GM21526 (cell line): ENCODE measurements around the gene TMEM14C.
A peak's percentile ranks its signal among the peaks of the same experiment; 100 is the strongest.

ENCODE experiments used
- ATAC-seq: cut with Tn5 transposase; IDR thresholded peaks from one replicate; pipeline ENCODE4 v1.9.1; 2021; ENCODE audit warnings: moderate library complexity; ENCODE audit not compliant: unreplicated experiment, low FRiP score

TMEM14C gene

DNA sequence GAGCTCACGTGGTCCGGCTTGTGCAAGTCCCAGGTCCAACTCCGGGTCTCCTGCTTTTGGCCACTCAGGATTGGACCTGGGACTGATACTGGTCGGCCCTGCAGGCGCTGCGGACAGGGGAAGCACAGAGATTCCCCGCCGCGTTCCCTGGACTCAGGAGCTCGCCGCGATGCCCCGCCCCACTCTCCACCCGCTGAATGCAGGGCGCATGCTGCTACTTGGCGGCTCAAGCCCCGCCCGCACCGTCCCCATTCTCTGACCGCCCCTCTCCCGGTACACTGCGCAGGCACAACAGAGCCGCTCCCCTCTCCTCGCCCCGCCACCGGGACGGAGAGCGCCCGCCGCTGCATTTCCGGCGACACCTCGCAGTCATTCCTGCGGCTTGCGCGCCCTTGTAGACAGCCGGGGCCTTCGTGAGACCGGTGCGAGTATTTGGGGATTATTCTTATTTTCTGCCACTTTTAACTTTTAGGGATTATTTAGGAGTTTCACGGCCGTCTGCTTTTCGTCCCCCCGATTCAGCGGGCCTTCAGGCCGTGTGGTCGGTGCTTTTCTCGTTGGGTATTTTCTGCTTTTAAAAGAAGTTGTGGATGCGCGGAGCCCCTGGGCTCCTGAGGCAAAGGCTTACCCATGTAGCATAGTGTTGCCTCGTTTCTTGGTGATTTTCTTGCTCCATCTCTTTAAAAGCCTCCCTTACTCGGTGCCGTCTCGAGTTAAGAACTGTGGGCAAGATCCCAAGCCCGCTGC is at the start of gene TMEM14C:
TSS of gene TMEM14C (plus strand) at position 251 of the 747 bp plus-strand sequence. CDS start 1,544 bp downstream, outside the sequence.
- peak; percentile 96 for ATAC-seq

DNA sequence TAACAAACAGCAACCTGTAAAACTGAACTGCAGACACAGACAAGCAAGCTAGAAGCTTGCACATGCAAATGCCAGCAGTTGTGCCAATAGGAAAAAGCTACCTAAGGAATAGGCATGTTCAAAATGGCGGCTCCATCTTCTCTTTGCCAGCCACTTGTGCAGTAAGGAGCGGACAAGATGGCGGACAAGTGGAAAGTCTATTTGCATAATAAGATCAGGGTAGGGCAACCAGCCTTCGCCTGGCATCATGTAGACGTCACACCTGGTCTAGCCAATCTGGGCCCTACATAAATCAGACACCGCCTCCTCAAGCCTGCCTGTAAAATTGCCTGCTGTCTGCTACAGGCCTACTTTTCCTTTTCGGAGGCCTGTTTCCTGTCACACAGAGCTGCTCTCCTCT is 46.5 kb upstream of the TMEM14C start:
- ATAC-seq = no peak

DNA sequence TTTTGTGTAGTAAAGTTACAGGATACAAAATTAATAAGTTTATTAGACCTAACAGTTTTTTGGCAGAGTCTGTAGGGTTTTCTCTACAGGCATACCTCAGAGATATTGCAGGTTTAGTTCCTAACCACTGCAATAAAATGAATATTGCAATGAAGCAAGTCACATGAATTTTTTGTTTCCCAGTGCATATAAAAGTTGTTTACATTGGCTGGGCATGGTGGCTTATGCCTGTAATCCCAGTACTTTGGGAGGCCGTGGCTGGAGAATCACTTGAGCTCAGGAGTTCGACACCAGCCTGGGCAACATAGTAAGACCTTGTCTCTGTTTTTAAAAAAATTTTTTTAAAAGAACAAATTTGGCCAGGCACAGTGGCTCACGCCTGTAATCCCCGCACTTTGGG is 44.4 kb upstream of the TMEM14C start:
- no peak for ATAC-seq

DNA sequence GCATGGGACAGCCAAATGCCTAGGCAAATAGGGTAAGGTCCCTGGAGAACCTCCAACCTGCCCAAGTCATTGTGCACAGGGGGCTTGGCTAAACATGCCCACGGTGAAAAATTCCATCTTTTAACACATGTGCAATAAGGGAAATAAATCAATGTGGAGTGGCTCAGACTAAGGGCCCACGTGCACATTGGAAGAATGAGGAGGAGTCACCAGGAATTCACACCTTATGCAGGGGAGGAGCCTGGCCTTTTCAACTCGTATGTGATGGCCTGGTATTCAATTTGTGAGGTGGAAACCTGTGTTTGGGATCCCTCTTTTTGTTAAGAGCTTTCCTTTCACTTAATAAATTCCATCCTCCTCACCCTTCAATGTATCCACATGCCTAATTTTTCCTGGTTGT is 41.1 kb upstream of the TMEM14C start:
- no peak for ATAC-seq

DNA sequence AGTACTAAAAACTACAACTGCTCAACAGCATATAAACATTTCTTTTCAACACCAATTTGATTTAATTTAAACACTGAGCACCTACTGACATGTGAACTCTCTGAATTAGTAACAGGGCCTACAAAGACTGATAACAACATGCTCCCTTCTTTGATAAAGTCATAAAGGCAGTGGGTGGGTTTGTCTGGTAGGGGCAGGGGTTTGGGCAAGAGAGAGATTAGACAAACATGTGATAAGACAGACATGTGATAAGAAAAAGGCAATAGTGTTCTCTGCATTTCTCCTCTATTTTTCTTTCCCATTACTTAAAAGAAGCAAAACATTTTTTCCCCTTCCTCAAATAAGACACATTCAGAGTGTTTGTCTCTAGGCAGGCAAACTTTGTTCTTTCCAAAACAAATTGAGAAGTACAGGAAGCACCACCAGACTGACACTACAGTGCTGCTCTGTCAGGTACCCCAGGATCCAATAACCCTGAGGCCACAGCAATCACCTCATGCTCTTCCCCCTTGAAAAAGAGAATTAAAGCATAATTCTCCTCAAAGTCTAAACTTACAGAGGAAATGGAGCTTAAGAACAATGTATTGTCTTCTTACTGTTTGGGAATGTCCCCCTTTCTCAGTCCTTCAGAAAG is 40.4 kb upstream of the TMEM14C start:
- ATAC-seq = no peak

DNA sequence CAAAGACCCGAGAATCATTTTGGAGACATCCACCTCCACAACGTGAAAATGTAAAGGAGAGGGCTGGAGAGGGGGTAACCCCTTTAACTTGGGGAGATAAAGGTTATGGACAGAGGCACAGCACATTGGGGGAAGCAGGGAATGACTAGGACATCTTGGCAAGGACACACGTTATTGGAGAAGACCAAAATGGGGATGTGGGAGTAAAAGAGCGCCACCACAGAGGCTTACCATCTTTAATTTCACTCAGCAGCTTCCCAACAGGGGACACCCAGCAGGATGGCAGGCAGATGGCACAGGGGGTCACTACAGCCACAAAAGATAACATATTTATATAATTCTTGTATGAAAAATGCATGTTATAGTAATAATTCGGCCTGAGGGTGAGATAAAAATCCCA is 38.3 kb upstream of the TMEM14C start:
- ATAC-seq = no peak

DNA sequence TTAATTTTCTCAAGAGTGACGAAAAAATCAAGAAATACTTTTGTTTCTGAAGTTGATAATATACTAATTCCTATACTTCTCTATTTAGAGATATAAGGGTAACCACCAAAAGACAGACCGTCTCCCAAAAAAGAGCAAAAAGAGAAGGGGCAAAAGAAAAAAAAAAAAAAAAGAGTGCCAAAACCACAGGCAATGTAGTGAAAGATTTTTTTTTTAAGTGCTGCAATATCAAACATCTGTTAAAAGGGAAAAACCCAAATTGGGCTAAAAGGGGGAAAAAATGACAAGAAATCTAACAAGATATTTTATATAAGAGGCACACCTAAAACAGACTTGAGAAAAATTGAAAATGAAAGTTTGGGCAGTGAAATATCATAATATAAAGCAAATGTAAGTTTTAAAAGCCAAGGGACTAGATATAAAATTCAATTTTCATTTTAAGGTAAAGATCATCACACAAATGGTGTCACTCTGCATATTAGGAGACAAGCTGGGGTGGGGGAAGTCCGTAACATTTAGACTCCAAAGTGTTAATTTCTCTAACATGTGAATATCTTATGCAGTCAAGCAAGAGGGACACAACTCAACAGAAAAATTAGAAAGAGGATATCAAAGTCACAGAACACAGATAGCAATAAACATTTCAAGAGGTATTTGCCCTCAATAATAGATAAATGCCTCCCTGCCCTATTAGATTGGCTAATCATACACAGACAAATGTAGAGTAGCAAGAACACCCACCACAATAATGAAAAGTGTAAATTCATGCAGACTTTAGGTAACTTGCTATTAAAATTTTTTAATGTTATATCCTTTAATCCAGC is 37.6 kb upstream of the TMEM14C start:
- no peak for ATAC-seq

DNA sequence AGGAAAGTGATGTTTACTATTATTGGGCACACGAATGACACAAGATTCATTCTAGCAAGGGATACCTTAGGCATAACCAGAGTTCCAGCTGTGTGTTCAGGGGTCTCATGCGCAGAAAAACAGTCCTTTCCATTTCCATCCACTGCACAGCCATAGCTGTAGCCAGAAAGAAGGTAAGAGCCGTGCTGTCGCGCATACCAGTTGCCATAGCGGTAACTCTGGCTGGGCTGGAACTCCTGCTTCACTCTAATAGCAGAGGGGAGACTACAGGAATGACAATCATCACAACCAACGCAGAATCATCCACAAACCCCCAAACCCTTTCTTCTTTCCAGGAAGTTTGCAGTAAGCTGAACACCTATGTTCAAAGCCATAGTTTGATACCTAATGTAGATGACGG is 36.0 kb upstream of the TMEM14C start:
- no peak for ATAC-seq

DNA sequence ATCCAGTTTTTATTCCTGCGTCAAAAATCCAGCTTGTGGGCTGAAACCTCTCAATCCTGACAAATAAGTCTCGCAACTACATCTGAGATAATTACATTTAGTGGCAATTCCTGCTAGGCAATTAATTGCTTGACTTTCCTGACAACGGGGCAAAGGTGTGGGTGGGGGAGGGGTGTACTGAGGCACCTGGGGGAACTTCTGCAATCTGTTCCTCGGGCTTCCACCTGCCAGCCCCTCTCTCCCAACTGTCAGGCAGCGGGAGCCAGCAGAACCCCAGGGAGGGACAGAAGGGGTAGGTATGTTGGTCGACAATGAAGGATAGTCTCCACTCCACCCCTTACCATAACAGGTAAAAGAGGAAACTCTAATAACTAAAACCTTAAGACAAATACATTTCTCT is 35.3 kb upstream of the TMEM14C start:
- no peak for ATAC-seq

DNA sequence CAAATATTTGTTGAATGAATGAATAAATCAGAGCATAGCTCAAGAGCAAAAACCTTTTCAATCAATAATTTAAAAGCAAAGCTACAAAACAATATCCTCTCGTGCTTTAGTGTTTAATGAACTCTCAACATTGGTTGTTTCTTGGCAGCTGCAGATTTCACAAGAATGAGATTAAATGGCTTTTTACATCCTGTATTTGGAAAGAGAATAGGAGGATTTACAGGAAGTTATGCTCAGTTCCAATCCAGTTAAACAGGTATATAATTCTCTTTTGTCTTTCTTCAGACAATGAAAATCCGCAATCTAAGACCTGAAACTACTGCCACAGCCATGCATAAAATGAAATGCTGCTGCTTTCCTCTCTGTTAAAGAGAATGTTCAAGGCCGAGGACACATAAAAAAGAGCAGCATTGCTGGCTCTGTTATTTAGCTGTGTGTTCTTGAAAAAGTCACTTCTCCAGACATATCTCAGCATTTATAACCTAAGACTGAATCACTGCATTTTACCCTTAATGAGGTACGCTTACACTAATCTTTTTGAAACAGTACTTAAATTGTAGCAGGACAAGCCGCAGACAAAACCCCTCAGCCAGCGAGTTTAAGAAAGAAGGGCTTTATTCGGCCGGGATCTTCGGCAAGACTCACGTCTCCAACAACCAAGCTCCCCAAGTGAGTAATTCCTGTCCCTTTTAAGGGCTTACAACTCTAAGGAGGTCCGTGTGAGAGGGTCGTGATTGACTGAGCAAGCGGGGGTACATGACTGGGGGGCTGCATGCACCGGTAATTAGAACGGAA is 32.0 kb upstream of the TMEM14C start:
- ATAC-seq = no peak

DNA sequence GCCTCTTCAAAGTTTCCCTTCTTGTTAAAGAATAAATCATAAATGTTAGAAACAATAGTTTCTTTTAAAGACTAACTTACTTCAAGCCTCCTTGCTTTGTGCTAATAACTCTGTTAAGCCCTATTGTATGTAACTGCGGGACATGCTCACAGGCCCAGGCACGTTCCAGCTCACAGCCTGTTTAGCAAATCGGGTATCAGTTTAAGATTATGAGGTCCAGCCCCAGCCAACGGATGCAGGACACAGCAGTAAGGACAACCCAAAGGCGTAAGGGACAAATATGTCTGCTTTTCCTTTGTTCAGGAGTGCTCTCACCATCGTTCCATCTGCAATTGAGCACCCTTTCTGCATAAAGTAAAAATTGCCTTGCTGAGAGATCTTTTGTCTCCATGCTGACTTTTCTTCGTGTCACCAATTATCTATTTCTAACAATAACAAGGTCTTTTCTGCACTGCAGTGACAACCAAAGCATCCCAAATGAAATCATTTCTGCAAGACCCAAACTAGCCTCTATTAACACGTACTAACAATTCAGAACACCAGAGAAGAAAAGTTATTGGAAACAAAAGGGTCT is 29.8 kb upstream of the TMEM14C start:
- ATAC-seq = no peak

DNA sequence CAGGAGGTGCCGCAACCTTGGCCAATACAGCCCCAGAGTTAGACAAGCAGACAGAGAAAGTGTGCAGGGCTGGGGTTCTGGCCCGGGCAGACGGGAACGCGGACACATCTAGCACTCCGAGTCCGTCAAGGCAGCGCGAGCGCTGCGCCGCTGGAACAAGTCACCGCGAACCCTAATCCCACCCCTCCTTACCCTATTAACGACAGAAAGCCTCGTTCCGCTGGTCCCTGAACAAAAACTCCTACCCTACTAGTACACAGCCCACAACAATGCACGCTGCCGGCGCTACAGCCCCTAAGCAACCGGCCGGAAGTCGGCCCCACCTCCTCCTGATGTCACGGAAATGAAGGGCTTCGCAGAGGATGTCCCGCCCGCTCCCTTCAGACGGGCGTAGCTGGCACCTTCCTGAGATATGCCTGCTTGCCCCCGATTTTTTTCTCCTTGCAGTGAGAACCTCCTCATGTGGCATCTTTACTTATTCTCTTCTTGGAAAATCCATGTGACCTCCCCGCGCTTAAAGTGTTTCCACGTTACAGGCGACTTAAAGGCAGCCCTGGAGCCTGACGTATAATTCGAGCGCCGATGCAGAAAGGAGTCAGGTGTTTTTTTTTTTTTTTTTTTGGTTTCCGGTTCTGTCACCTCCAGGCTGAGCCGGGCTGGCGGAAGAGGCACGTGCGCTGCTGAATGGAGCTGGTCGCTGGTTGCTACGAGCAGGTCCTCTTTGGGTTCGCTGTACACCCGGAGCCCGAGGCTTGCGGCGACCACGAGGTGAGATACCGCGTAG is 28.4 kb upstream of the TMEM14C start, which contains the start of the genes C6orf52 and PAK1IP1:
TSS of gene C6orf52 (minus strand) at position 315 of the 784 bp plus-strand sequence. CDS start 7,066 bp downstream, outside the sequence.
TSS of gene PAK1IP1 (plus strand) at position 671 of the 784 bp plus-strand sequence. CDS start at position 685, 14 bp downstream.
- peak; percentile 95 for ATAC-seq

DNA sequence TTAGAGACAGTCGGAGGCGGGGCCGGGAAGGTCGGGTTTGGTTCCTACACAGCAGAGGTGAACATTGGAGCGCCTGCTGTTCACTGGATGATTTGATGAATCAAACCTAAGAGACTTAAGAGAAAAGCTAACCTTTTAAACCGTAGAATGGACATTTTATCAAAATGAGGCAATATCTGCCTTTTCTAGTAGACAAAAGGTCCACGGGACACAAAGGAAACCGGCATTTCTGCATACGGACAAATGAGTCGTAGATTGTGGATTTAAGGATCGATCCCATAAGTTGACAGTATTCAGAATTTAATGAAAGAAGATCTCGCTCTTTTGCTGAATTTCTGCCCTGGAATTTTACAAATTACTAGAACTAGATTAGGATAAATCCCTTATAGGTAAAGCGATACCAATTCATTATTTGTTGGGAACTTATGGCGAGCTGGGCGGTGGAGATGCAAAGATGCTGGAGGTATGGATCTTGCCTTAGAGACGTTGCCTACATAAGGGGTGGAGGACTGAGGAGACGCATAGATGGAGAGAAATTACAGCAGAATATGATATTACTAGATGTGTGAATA is 27.7 kb upstream of the TMEM14C start:
- no peak for ATAC-seq

DNA sequence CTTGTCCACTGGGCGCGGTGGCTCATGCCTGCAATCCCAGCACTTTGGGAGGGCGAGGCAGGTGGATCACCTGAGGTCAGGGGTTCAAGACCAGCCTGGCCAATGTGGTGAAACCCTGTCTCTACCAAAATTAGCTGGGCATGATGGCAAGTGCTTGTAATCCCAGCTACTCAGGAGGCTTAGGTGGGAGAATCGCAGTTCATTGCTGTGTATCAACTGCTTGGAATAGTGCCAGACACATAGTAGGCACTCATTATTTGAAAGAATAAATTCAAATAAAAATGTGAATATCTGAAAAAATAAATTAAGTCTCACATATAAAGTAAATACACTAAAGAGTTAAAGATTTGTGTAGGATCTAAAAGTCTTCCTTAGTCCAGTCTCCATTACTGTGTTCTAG is 26.2 kb upstream of the TMEM14C start:
- no peak for ATAC-seq

DNA sequence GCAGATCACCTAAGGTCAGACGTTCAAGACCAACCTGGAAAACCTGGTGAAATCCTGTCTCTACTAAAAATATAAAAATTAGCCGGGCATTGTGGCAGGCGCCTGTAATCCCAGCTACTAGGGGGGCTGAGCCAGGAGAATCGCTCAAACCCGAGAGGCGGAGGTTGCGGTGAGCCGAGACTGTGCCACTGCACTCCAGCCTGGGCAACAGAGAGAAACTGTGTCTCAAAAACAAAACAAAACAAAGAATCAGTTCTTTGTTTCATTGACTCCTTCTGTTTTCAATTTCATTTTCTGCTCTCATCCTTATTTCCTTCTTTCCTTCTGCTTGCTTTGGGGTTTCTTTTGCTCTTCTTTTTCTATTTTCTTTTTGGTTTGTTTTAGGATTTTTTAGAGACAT is 8.9 kb upstream of the TMEM14C start:
- no peak for ATAC-seq

DNA sequence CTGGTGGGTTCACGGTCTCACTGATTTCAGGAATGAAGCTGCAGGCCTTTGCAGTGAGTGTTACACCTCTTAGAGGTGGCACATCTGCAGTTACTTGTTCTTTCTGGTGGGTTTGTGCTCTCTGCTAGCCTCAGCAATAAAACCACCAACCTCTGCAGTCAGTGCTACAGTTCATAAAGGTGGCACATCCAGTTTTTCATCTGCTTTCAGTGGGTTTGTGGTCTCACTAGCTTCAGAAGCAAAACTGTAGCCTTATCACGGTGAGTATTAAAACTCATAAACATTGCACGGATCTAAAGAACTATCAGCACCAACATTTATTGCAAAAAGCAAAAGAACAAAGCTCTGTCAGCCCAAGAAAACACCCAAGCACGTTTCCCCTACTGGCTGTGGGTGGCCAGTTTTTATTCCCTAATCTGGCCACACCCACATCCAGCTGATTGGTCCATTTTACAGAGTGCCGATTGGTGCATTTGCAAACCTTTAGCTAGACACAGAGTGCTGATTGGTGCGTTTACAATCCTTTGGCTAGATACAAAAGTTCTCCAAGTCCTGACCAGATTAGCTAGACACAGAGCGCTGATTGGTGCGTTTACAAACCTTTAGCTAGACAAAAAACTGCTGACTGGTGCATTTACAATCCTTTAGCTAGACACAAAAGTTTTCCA is 3.4 kb upstream of the TMEM14C start:
- ATAC-seq = no peak

DNA sequence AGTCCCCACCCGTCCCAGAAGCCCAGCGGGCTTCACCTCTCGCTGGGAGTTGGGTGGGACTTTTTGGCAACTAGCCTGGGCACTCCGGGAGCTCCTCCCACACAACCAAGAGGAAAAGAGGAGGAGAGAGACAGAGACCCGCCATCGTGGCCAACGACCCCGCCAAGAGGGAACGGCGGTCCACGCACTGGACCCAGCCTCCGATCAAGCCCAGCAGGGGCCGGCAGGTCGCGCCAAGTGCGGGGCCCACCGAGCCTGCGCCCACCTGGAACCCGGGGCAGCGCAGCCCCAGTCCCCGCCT is 3.0 kb upstream of the TMEM14C start:
- no peak for ATAC-seq

DNA sequence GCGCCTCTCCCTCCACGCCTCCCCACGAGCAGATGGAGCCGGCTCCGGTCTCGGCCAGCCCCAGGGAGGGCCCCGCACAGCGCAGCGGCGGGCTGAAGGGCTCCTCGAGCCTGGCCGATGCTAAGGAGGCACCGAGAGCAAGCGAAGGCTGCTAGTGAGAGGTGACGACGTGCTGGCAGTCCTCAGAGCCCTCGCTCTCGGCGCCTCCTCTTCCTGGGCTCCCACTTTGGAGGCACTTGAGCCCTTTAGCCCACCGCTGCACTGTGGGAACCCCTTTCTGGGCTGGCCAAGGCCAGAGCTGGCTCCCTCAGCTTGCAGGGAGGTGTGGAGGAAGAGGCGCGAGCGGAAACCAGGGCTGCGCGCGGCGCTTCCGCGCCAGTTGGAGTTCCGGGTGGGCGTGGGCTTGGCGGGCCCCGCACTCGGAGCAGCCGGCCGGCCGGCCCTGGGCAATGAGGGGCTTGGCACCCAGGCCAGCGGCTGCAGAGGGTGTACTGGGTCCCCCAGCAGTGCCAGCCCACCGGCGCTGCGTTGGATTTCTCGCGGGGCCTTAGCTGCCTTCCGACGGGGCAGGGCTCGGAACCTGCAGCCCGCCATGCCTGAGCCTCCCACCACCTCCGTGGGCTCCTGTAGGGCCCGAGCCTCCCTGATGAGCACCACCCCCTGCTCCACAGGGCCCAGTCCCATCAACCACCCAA is 2.5 kb upstream of the TMEM14C start:
- peak; percentile 27 for ATAC-seq
